Mesendoderm (in vitro differentiated cells): ENCODE measurements around the gene WNT9A.

ENCODE experiments used
- DNase-seq: peaks from one replicate; pipeline ENCODE4 v3.0.0; 2013
- H2AK5ac ChIP-seq: 2 replicates; pipeline ENCODE4 v1.6.1; 2013; ENCODE audit warnings: low read length, inconsistent platforms
- H2BK120ac ChIP-seq: 2 replicates; pipeline ENCODE4 v1.6.1; 2013; ENCODE audit warnings: low read depth, mild to moderate bottlenecking, low read length, moderate library complexity, mixed read lengths
- H2BK15ac ChIP-seq: replicated peaks from 2 replicates; pipeline ENCODE4 v1.6.1; 2013; ENCODE audit warnings: low read depth, mild to moderate bottlenecking, moderate library complexity
- H2BK5ac ChIP-seq: 2 replicates; pipeline ENCODE4 v1.6.1; 2013; ENCODE audit warnings: low read length, inconsistent platforms
- H3K18ac ChIP-seq: 2 replicates; pipeline ENCODE4 v1.6.1; 2013; ENCODE audit warnings: mild to moderate bottlenecking, low read length, mixed read lengths
- H3K23ac ChIP-seq: one replicate; pipeline ENCODE4 v1.6.1; 2013; ENCODE audit warnings: low read length
- H3K27ac ChIP-seq: 2 replicates; pipeline ENCODE4 v1.5.1; 2013; ENCODE audit warnings: low read depth, mild to moderate bottlenecking, inconsistent platforms, low read length, moderate library complexity
- H3K27me3 ChIP-seq: 2 replicates; pipeline ENCODE4 v1.6.1; 2013; ENCODE audit warnings: low read length, control low read depth, mild to moderate bottlenecking, inconsistent platforms; ENCODE audit not compliant: insufficient read depth, poor library complexity
- H3K36me3 ChIP-seq: 2 replicates; pipeline ENCODE4 v1.6.1; 2013; ENCODE audit warnings: low read length, inconsistent platforms; ENCODE audit not compliant: control insufficient read depth, insufficient read depth
- H3K4ac ChIP-seq: one replicate; pipeline ENCODE4 v1.6.1; 2013; ENCODE audit warnings: low read depth, mild to moderate bottlenecking, low read length, moderate library complexity
- H3K4me1 ChIP-seq: 2 replicates; pipeline ENCODE4 v1.6.1; 2013; ENCODE audit warnings: low read depth, low read length, inconsistent platforms; ENCODE audit not compliant: control insufficient read depth
- H3K4me2 ChIP-seq: 2 replicates; pipeline ENCODE4 v1.6.1; 2013; ENCODE audit warnings: low read length
- H3K4me3 ChIP-seq: 2 replicates; pipeline ENCODE4 v1.5.1; 2013; ENCODE audit warnings: mild to moderate bottlenecking, low read length
- H3K56ac ChIP-seq: one replicate; pipeline ENCODE4 v1.6.1; 2013; ENCODE audit warnings: low read length
- H3K79me1 ChIP-seq: 2 replicates; pipeline ENCODE4 v1.6.1; 2013; ENCODE audit warnings: low read length, inconsistent platforms
- H3K79me2 ChIP-seq: 2 replicates; pipeline ENCODE4 v1.6.1; 2013; ENCODE audit warnings: mild to moderate bottlenecking, low read length; ENCODE audit not compliant: control insufficient read depth, insufficient read depth
- H3K9ac ChIP-seq: 2 replicates; pipeline ENCODE4 v1.6.1; 2013; ENCODE audit warnings: low read length, inconsistent platforms
- H4K5ac ChIP-seq: one replicate; pipeline ENCODE4 v1.6.1; 2013; ENCODE audit warnings: low read length
- H4K8ac ChIP-seq: one replicate; pipeline ENCODE4 v1.6.1; 2013; ENCODE audit warnings: low read depth, mild to moderate bottlenecking, control low read depth, low read length, moderate library complexity
- WGBS: extraction: QIAGEN DNeasy Blood & Tissue Kit; methylation state at CpG from one replicate; pipeline ENCODE4 v1.1.7; 2013; ENCODE audit warnings: low lambda C conversion rate, missing lambda C conversion rate; ENCODE audit not compliant: insufficient coverage; ENCODE audit errors: extremely low coverage; 5-methylcytosine and 5-hydroxymethylcytosine counted together

WNT9A gene

DNA sequence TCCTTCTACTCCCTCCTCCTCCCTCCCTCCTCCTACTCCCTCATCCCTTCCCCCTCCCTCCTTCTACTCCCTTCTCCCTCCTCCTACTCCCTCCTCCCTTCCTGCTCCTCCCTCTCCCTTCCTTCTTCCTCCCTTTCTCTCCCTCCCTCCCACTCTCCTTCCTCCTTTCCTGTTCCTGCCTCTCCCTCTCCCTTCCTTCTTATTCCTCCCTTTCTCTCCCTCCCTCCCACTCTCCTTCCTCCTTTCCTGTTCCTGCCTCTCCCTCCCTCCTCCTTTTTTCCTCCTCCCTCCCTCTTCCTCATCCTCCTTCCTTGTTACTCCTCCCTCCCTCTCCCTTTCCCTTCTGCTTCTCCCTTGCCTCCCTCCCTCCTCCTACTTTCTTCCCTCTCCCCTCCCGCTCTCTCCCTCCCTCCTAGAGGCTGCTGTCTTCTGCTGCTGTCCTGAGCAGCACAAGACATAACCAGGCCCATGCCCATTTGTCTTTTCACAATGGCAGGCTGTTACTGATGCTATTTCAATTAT lies 41.1 kb downstream of the WNT9A start:
- no peak overlapping the region for H2BK120ac ChIP-seq
- no peak overlapping the region for H3K4ac ChIP-seq
- H3K23ac ChIP-seq = no peak overlapping the region
- no peak overlapping the region for H3K4me2 ChIP-seq
- H3K4me3 ChIP-seq = no peak overlapping the region
- H4K8ac ChIP-seq = no peak overlapping the region
- no CpG with 5 or more reads among the region's 1 CpG for WGBS
- DNase-seq = no peak
- no peak overlapping the region for H3K27ac ChIP-seq
- no peak overlapping the region for H2BK15ac ChIP-seq
- H3K27me3 ChIP-seq = no peaks in the 10 kb centered on the region
- H3K79me1 ChIP-seq = no peaks in the 10 kb centered on the region
- H3K18ac ChIP-seq = no peak overlapping the region
- H3K36me3 ChIP-seq = no peaks in the 10 kb centered on the region
- no peak overlapping the region for H3K9ac ChIP-seq
- no peaks in the 10 kb centered on the region for H3K4me1 ChIP-seq
- no peak overlapping the region for H2BK5ac ChIP-seq
- no peak overlapping the region for H3K56ac ChIP-seq
- no peaks in the 10 kb centered on the region for H3K79me2 ChIP-seq
- H2AK5ac ChIP-seq = no peak overlapping the region
- H4K5ac ChIP-seq = no peak overlapping the region

DNA sequence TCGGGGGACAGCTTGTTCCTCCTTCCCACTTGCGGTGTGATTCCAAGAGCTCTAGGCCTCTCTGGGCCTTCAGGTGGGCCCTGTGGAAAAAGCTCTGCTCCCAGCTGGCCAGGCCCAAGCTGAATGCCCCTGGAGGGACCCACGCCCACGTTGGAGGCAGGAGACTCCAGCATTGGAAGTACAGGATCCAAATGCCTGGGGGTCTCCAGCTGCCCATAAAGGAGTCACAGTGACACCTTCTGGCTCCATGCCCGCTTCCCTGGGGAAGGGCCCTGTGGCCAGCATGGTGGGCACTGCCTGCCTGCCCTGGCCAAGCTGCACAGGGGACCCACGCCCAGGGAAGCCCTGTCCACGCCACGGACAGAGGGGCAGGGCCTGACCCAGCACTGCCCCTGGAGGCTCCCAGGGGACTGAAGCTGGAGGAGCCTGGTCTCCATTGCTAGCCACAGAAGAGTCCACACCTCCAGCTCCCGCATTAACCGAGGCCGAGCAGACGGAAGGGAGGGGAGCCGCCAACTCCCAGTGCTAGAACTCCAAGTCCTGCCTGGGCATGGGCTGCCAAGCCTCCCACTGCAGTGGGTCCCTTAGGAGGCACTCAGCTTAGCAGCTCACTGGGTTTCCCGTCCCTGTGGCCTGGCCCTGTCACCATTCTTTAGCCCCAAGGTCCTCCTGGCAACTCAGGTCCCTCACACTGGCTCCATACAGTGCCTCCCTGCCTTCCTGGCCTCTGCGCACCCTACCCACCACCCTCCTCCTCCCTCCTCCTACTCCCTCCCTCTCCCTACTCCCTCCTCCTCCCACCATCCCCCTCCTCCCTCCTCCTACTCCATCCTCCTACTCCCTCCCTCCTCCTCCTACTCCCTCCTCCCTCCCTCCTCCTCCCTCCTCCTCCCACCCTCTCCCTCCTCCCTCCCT lies 41.9 kb downstream of the WNT9A start:
- no peak overlapping the region for H3K56ac ChIP-seq
- no CpG with 5 or more reads among the region's 15 CpGs for WGBS
- no peak overlapping the region for H2BK15ac ChIP-seq
- H3K4me3 ChIP-seq = no peak overlapping the region
- H4K5ac ChIP-seq = no peak overlapping the region
- DNase-seq = no peak
- no peaks in the 10 kb centered on the region for H3K79me1 ChIP-seq
- no peak overlapping the region for H2BK120ac ChIP-seq
- H3K79me2 ChIP-seq = no peaks in the 10 kb centered on the region
- H4K8ac ChIP-seq = no peak overlapping the region
- no peaks in the 10 kb centered on the region for H3K27me3 ChIP-seq
- H3K4me2 ChIP-seq = no peak overlapping the region
- no peak overlapping the region for H3K4ac ChIP-seq
- H3K18ac ChIP-seq = no peak overlapping the region
- no peak overlapping the region for H3K27ac ChIP-seq
- H3K9ac ChIP-seq = no peak overlapping the region
- no peak overlapping the region for H2AK5ac ChIP-seq
- H2BK5ac ChIP-seq = no peak overlapping the region
- H3K36me3 ChIP-seq = no peaks in the 10 kb centered on the region
- H3K23ac ChIP-seq = no peak overlapping the region
- H3K4me1 ChIP-seq = no peaks in the 10 kb centered on the region

DNA sequence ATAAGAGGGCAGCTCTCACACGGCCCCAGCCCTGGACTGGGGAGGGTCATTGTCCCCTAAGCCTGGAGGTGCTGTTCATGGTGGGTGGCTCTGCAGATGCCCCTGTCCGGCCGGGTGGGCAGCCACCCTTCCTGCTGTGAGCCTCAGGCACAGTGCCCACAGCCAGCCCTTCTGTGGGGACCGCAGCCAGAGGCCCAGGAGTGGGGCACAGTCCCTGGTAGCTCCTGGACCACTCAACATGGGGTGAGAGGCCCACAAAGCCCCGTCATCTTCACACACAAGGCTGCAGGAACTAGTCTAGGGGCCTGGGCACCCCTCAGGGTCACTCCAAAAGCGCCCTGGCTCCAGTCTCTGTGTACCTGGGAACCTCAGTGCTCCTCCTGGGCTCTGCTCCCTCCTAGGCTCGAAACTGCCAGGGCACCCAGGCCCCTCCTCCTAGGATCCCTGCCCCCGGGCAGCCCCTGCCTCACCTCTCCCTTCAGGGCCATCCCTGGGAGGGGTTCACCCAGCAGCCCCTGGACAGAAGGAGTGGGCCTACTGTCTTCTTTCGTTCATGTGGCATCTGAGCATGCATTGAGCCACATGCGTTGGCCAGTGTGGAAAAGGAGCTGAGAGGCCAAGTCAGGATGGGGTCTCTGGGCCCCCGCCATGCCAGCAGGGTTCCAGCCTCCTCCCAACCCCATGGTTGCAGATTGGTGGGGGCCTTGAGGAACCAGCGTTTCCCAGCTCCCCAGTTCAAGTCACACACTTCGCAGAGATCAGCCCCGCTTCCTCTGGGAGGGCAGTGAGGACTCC lies 43.0 kb downstream of the WNT9A start:
- no peak for DNase-seq
- H3K4me2 ChIP-seq = no peak overlapping the region
- H3K56ac ChIP-seq = no peak overlapping the region
- H3K9ac ChIP-seq = no peak overlapping the region
- H4K8ac ChIP-seq = no peak overlapping the region
- no peaks in the 10 kb centered on the region for H3K4me1 ChIP-seq
- no peak overlapping the region for H2BK120ac ChIP-seq
- no peak overlapping the region for H3K4me3 ChIP-seq
- no peaks in the 10 kb centered on the region for H3K79me2 ChIP-seq
- no peak overlapping the region for H3K18ac ChIP-seq
- WGBS = no CpG with 5 or more reads among the region's 14 CpGs
- no peaks in the 10 kb centered on the region for H3K27me3 ChIP-seq
- no peak overlapping the region for H4K5ac ChIP-seq
- no peak overlapping the region for H2BK5ac ChIP-seq
- H3K27ac ChIP-seq = no peak overlapping the region
- no peaks in the 10 kb centered on the region for H3K36me3 ChIP-seq
- no peak overlapping the region for H3K4ac ChIP-seq
- no peak overlapping the region for H2BK15ac ChIP-seq
- H3K23ac ChIP-seq = no peak overlapping the region
- no peaks in the 10 kb centered on the region for H3K79me1 ChIP-seq
- H2AK5ac ChIP-seq = no peak overlapping the region

DNA sequence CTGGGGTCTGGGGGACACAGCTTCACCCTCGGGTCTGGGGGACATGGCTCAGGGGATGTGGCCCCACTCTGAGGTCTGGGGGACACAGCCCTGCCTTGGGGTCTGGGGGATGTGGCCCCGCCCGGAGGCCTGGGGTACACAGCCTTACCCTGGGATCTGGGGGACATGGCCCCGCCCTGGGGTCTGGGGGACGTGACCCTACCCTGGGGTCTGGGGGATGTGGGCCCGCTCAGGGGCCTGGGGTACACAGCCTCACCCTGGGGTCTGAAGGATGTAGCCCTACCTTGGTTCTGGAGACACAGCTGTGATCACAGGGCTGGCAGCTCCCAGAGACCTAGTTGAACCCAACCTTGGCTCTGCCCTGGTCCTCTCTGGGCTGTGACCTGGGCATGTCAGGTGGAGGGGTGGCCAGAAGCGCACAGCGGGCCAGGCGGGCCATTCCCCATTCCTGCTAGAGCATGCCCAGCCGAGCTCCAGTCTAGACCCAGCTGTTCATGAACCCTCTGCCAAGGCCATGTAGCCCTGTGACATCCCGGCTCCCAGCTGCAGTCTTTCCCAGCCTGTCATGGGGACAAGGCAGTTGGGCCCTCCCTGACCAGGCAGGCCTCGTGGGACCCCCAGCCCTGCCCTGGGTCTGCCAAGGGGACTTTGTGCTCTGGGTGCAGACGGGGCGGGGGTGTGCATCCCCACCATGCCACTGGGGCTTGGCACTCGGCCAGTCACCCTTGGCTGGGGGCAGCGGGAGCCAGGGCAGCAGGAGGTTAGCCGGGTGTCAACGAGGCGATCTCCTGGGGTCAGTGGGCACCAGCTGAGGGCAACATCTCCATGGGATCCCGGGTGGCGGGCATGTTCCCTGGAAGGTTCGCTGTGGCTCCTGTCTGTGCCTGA lies 43.9 kb downstream of the WNT9A start:
- Histone ChIP-seq H4K5ac (no peak overlapping the region), H2AK5ac (no peak overlapping the region), H2BK15ac (no peak overlapping the region), H3K27ac (no peak overlapping the region), H3K9ac (no peak overlapping the region), H2BK120ac (no peak overlapping the region), H4K8ac (no peak overlapping the region), H3K18ac (no peak overlapping the region), H3K56ac (no peak overlapping the region), H3K36me3 (no peaks in the 10 kb centered on the region), H2BK5ac (no peak overlapping the region), H3K79me1 (no peaks in the 10 kb centered on the region), H3K23ac (no peak overlapping the region), H3K79me2 (no peaks in the 10 kb centered on the region), H3K4me3 (no peak overlapping the region), H3K27me3 (no peaks in the 10 kb centered on the region), H3K4ac (no peak overlapping the region), H3K4me1 (no peaks in the 10 kb centered on the region), H3K4me2 (no peak overlapping the region)
- no CpG with 5 or more reads among the region's 22 CpGs for WGBS
- no peak for DNase-seq

DNA sequence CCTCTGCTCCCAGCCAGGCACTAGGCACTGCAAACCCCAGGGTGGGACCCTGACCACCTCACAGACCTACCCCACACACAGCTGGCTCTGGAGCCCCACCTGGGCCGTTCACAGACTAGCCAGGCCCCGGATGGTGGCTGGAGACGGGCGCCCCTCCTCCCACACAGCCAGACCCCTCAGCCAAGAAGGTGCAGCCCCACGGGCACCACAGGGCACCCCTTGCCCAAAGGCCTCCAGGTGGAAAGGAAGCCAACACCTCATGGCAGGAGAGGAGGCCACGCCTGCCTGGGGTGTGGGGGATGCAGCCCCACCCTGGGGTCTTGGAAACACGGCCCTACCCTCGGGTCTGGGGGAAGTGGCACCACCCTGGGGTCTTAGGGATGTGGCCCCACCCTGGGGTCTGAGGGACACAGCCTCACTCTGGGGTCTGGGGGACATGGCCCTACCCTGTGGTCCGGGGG lies 44.6 kb downstream of the WNT9A start:
- H3K27me3 ChIP-seq = no peaks in the 10 kb centered on the region
- no peaks in the 10 kb centered on the region for H3K4me1 ChIP-seq
- no peak overlapping the region for H3K9ac ChIP-seq
- H2BK15ac ChIP-seq = no peak overlapping the region
- no peak overlapping the region for H3K18ac ChIP-seq
- no peak overlapping the region for H2AK5ac ChIP-seq
- no peaks in the 10 kb centered on the region for H3K79me2 ChIP-seq
- no peaks in the 10 kb centered on the region for H3K36me3 ChIP-seq
- no peak overlapping the region for H3K27ac ChIP-seq
- H4K5ac ChIP-seq = no peak overlapping the region
- no peak overlapping the region for H2BK120ac ChIP-seq
- no peaks in the 10 kb centered on the region for H3K79me1 ChIP-seq
- H4K8ac ChIP-seq = no peak overlapping the region
- WGBS = no CpG with 5 or more reads among the region's 9 CpGs
- DNase-seq = no peak
- H3K56ac ChIP-seq = no peak overlapping the region
- H3K4me2 ChIP-seq = no peak overlapping the region
- H3K4ac ChIP-seq = no peak overlapping the region
- no peak overlapping the region for H3K4me3 ChIP-seq
- no peak overlapping the region for H3K23ac ChIP-seq
- no peak overlapping the region for H2BK5ac ChIP-seq
